Ishikawa (cell line): Measurements from ENCODE around the gene FUT1.

Experiments
- CEBPB ChIP-seq: IDR thresholded peaks from 2 replicates; pipeline ENCODE4 v1.6.1; 2012
- CREB1 ChIP-seq: IDR thresholded peaks from 2 replicates; pipeline ENCODE4 v1.6.1; 2012; ENCODE audit warnings: low read depth
- EGR1 ChIP-seq: IDR thresholded peaks from 2 replicates; pipeline ENCODE4 v1.6.1; 2012
- EP300 ChIP-seq: IDR thresholded peaks from 2 replicates; pipeline ENCODE4 v1.6.1; 2012; ENCODE audit warnings: borderline replicate concordance
- FOXM1 ChIP-seq: IDR thresholded peaks from 2 replicates; pipeline ENCODE4 v1.6.1; 2012; ENCODE audit warnings: low read depth, borderline replicate concordance
- MAX ChIP-seq: IDR thresholded peaks from 2 replicates; pipeline ENCODE4 v1.6.1; 2012
- NFIC ChIP-seq: IDR thresholded peaks from 2 replicates; pipeline ENCODE4 v1.6.1; 2012
- RAD21 ChIP-seq: IDR thresholded peaks from 2 replicates; pipeline ENCODE4 v1.6.1; 2012; ENCODE audit warnings: low read depth
- TAF1 ChIP-seq: IDR thresholded peaks from 2 replicates; pipeline ENCODE4 v1.6.1; 2012; ENCODE audit warnings: low read depth, mild to moderate bottlenecking
- TCF12 ChIP-seq: IDR thresholded peaks from 2 replicates; pipeline ENCODE4 v1.6.1; 2012; ENCODE audit warnings: low read depth
- TEAD4 ChIP-seq: IDR thresholded peaks from 2 replicates; pipeline ENCODE4 v1.6.1; 2012
- USF1 ChIP-seq: IDR thresholded peaks from 2 replicates; pipeline ENCODE4 v1.6.1; 2012
- YY1 ChIP-seq: IDR thresholded peaks from 2 replicates; pipeline ENCODE4 v1.6.1; 2012; ENCODE audit warnings: low read depth
- ZBTB7A ChIP-seq: IDR thresholded peaks from 2 replicates; pipeline ENCODE4 v1.6.1; 2012; ENCODE audit warnings: low read depth
- TF ChIP-seq, protein P1 (sequence below): IDR thresholded peaks from 2 replicates; pipeline ENCODE4 v1.6.1; 2012; ENCODE audit warnings: low read depth, mild to moderate bottlenecking

The FUT1 gene

DNA sequence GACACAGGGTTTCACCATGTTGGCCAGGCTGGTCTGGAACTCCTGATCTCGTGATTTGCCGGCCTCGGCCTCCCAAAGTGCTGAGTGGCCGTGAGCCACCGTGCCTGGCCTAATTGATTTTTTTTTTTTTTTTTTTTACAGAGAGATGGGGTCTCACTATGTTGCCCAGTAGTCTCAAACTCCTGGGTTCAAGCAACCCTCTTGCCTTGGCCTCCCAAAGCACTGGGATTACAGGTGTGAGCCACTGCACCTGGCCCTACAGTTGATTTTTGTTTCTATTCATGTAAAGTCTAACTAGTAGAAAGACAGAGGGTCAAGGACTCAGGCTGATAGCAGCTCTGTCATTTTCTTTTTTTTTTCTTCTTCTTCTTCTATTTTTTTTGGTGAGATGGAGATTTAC is 24.7 kb upstream of the FUT1 start:
- TF ChIP-seq ZBTB7A (no peak), NFIC (no peak), FOXM1 (no peak), EGR1 (no peak), RAD21 (no peak), TAF1 (no peak), EP300 (no peak), TCF12 (no peak), TEAD4 (no peak)

GRCh38 chr19:48772503-48772953 is 20.1 kb upstream of the FUT1 start:
- TF ChIP-seq TEAD4 (no peak), USF1 (no peak), CREB1 (no peak), EP300 (no peak), RAD21 (no peak)

GRCh38 chr19:48770734-48771472 is 18.5 kb upstream of the FUT1 start:
- TF ChIP-seq ZBTB7A (no peak), TAF1 (no peak), EP300 (no peak), TCF12 (no peak), MAX (no peak), NFIC (no peak), CREB1 (no peak), USF1 (no peak), EGR1 (no peak), TEAD4 (no peak), FOXM1 (no peak), CEBPB (no peak), YY1 (no peak), RAD21 (no peak)
- TF ChIP-seq, protein P1, sequence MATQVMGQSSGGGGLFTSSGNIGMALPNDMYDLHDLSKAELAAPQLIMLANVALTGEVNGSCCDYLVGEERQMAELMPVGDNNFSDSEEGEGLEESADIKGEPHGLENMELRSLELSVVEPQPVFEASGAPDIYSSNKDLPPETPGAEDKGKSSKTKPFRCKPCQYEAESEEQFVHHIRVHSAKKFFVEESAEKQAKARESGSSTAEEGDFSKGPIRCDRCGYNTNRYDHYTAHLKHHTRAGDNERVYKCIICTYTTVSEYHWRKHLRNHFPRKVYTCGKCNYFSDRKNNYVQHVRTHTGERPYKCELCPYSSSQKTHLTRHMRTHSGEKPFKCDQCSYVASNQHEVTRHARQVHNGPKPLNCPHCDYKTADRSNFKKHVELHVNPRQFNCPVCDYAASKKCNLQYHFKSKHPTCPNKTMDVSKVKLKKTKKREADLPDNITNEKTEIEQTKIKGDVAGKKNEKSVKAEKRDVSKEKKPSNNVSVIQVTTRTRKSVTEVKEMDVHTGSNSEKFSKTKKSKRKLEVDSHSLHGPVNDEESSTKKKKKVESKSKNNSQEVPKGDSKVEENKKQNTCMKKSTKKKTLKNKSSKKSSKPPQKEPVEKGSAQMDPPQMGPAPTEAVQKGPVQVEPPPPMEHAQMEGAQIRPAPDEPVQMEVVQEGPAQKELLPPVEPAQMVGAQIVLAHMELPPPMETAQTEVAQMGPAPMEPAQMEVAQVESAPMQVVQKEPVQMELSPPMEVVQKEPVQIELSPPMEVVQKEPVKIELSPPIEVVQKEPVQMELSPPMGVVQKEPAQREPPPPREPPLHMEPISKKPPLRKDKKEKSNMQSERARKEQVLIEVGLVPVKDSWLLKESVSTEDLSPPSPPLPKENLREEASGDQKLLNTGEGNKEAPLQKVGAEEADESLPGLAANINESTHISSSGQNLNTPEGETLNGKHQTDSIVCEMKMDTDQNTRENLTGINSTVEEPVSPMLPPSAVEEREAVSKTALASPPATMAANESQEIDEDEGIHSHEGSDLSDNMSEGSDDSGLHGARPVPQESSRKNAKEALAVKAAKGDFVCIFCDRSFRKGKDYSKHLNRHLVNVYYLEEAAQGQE: no peak

DNA sequence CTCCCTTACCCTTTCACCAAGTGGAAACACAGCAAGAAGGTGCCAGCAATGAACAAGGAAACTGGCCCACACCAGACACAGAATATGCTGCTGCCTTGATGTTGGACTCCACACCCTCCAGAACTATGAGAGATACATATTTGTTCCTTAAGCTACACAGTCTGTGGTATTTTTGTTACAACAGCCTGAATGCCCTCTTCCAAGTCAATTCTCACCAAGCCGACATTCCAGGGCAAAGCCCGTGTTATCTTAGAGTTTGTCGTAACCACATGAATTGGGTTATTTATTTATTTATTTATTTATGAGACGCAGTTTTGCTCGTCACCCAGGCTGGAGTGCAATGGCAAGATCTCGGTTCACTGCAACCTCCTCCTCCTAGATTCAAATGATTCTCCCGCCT is 17.8 kb upstream of the FUT1 start:
- TF ChIP-seq TAF1: no peak
- TF ChIP-seq FOXM1: no peak
- TF ChIP-seq ZBTB7A: no peak
- no peak for TF ChIP-seq EP300
- TF ChIP-seq RAD21: no peak
- TF ChIP-seq USF1: no peak
- no peak for TF ChIP-seq CREB1
- no peak for TF ChIP-seq TCF12
- TF ChIP-seq YY1: no peak
- no peak for TF ChIP-seq TEAD4
- TF ChIP-seq, protein P1: no peak
- TF ChIP-seq CEBPB: no peak
- TF ChIP-seq MAX: no peak
- no peak for TF ChIP-seq NFIC
- TF ChIP-seq EGR1: no peak

- TF ChIP-seq RAD21 (no peak), YY1 (no peak), ZBTB7A (no peak), MAX (no peak), NFIC (no peak), TEAD4 (no peak), CREB1 (no peak), USF1 (no peak), CEBPB (no peak), TCF12 (no peak), EGR1 (no peak), FOXM1 (no peak), TAF1 (no peak), EP300 (no peak)
- TF ChIP-seq, protein P1: no peak
Observed at GRCh38 chr19:48768994-48769713, 16.7 kb upstream of the FUT1 start.
